Gastroesophageal sphincter (tissue), 3 donors: ENCODE data around the gene UIMC1.

Source experiments
- CTCF ChIP-seq, 4 experiments: fragments of 200-600 bp in 2 of 4; fragments of 450-650 bp in 2 of 4; sonication (generic) in 1 of 4; IDR thresholded peaks; one replicate each; pipeline ENCODE4 v1.5.1; 2017 to 2019; ENCODE audit warnings: antibody characterized with exemption in 4 of 4, mild to moderate bottlenecking in 2 of 4, moderate library complexity in 2 of 4
- EP300 ChIP-seq: sonication (generic); formaldehyde crosslinking; IDR thresholded peaks from one replicate; pipeline ENCODE4 v1.6.1; 2017; ENCODE audit warnings: antibody characterized with exemption, mild to moderate bottlenecking
- POLR2A ChIP-seq, 2 donors: fragments of 450-650 bp; IDR thresholded peaks; one replicate each; pipeline ENCODE4 v1.6.1; 2017; ENCODE audit warnings: antibody characterized with exemption in 2 of 2, mild to moderate bottlenecking in 2 of 2, moderate library complexity in 1 of 2
- POLR2AphosphoS5 ChIP-seq: sonication (generic); formaldehyde crosslinking; IDR thresholded peaks from one replicate; pipeline ENCODE4 v1.6.1; 2017; ENCODE audit warnings: antibody characterized with exemption

GRCh38 chr5:176943816-176944215 lies 62.8 kb downstream of the UIMC1 start:
- TF ChIP-seq EP300 (no peak), CTCF (IDR thresholded peaks at IDR 0.05) (no peak), POLR2A (IDR thresholded peaks at IDR 0.05) (no peak), POLR2AphosphoS5 (no peak)
